IPS DF 4.7 (cell line): ENCODE measurements around the gene MSL3B.
"Not testable (repeated sequence)": the region's sequence is repeated elsewhere in the genome, so short reads cannot be mapped to it uniquely, and the experiment has no call there.

ENCODE experiments used
- DNase-seq: peaks from one replicate; pipeline ENCODE4 v3.0.0-alpha.2; 2013; ENCODE audit warnings: low spot score; ENCODE audit errors: extremely low read depth

The MSL3B gene

DNA sequence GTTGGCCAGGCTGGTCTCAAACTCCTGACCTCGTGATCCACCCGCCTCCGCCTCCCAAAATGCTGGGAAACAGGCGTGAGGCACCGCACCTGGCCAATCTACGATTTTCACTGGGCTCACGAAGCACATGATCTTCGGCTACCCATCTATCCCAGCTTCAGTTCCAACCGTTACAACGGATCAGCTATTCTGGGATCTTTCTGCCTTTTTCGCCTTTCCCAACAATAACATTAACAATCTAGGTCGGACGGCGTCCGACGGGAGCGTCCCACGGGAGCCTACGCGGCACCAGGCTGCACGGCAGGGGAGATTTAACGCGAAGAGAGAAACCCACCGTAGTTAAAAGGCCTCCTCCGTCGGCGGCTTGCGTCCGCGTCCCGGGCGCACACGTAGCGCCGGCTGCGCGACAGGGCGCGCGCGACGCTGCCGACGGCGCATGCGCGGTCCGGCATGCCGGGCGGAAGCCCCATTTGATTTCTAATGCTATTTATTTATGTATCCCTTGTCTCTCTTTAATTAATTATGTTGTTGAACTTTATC lies at the start of gene MSL3B:
Gene MSL3B, minus strand, starts transcription at position 394 of the 540 bp plus-strand sequence.
- DNase-seq: no peak

DNA sequence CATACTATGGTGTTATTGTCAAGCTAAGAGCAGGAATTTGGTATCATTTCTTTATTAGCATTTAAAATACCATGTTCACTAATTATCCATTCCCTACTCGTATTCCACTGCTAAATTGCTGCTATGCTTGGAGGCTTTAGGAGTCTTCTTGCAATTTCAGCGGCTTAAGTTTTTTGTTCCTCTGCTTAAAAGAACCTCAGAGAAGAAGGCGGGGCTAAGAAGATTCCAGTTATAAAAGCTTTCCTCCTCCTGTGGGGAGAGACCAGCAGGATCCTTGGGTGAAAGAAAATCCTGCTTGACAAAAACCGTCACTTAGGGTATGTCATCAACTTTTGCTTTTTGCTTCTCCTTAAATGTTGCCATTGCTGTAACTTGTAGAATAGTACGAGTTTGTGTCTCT lies 48.9 kb upstream of the MSL3B start, which contains the start of gene TRPM8:
Gene TRPM8, plus strand, starts transcription at position 258 of the 400 bp plus-strand sequence. CDS start 9,165 bp downstream, outside the sequence.
- no peak for DNase-seq

DNA sequence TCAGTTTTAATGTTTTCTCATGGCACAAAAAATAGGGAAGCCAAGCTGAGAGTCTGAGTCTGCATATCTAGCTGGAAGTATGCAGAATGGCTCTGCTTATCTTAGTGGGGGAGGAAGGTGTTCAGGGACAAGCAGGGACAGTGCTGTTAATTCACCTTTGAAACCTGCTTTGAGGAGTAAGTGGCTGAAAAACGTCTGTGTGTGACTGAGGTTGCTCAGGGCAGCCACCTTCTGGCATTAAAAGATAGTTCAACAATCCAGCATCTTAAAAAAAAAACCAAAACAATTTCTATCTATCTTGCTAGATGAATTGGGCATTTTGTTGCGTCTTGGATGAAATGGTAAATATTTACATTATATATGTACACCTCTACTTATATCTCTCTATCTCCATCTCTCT lies 46.9 kb upstream of the MSL3B start:
- no peak for DNase-seq

- no peak for DNase-seq
These were observed 44.7 kb upstream of the MSL3B start for GRCh38 chr2:233912691-233913423.

- DNase-seq: no peak
These were observed 39.4 kb upstream of the MSL3B start for GRCh38 chr2:233907627-233908026.

DNA sequence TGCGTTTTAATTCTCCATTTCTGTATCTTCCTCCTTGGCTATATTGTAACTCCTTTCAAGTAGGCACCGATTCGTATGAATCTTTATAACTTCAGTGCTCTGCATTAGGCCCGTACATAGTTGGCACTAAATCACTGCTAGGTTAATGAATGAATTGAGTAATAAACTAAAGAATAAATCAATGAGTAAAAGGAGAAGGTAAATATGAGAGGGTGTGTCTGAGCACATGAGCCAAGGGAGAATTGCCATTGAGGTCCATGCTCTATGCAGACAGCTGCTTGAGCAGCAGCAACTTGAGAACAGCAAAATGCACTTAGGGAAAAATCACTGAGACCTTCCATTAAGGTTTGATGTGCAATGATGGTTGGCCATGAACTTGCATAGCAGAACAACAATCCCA lies 37.8 kb upstream of the MSL3B start:
- no peak for DNase-seq

DNA sequence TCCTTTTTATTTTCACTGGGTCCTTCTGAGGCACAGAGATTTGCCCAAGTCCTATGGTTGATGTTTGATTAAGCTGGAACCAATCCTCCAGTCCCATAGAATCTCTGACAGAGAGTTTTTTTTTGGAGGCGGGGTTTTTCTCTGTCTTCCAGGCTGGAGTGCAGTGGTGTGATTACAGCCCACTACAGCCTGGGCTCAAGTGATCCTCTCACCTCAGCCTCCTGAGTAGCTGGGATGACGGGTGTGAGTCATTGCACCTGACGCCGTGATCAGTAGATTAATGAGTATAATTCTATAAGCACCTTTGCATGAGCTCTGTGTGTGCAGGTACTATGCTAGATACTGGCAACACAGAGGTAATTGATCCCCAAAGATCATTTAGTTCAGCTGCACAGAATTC lies 33.7 kb upstream of the MSL3B start:
- DNase-seq: no peak

DNA sequence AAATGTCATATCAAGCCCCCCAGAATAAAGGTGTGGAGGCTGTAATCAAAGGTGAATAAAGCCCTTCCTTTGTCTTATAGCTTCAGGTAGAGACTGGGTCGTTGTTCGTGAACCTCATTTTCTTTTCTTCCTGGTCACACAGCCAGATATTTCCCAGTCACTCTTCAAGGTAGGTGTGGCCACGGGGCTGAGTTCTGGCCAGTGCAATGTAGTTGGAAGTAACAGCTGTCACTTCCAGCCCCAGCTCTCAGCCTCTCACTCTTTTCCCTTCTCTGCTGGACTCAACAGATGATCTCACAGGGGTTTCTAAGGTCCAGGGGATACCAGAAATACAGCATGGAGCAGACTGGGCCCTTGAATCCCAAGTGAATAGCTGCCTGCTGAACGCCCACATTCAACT lies 33.2 kb upstream of the MSL3B start:
- no peak for DNase-seq

- DNase-seq: not testable (repeated sequence)
These were observed 28.1 kb upstream of the MSL3B start for GRCh38 chr2:233896253-233896652.

GRCh38 chr2:233892793-233893192 lies 24.6 kb upstream of the MSL3B start:
- DNase-seq: no peak

- no peak for DNase-seq
These were observed 14.2 kb upstream of the MSL3B start for GRCh38 chr2:233882353-233882752.

DNA sequence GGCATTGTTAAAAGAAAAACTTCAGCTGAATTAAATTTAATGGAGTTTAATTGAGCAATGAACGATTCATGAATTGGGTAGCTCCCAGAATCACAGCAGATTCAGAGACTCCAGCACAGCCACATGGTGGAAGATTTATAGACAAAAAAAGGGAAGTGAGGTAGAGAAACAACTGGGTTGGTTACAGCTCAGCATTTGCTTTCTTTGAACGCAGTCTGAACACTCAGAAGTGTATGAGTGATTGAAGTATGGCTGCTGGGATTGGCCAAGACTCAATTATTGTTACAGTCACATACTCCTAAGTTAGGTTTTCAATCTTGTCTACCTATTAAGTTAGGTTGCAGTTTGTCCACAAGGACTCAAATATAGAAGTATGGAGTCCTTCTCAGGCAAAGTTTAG lies 3.9 kb upstream of the MSL3B start:
- not testable (repeated sequence) for DNase-seq

- no peak for DNase-seq
These were observed 3.2 kb upstream of the MSL3B start for GRCh38 chr2:233871432-233871831.

- DNase-seq: no peak
These were observed 1.7 kb downstream of the MSL3B start for GRCh38 chr2:233866479-233866878.

DNA sequence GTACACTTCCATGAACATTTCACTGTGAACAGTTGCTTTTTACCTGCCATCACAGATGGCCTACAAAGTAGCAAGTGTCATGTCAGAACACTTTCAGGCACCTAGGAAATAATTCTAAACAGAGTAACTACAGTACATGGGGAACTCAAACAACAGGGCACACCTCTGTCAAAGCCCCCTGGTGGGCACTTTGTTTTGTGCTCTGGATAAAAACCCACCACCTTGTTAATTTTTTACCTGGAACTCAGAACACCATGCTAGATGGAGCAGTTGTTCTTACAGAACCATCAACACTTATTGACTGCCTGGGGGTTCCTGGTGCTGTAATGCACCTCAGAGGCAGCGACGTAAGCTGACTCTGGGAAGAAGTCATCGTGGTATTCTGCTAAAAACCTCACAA lies 2.3 kb downstream of the MSL3B start:
- no peak for DNase-seq

- DNase-seq: no peak
These were observed 5.9 kb downstream of the MSL3B start for GRCh38 chr2:233862261-233862768.

GRCh38 chr2:233858331-233858730 lies 9.9 kb downstream of the MSL3B start:
- no peak for DNase-seq

- no peak for DNase-seq
These were observed 10.6 kb downstream of the MSL3B start for GRCh38 chr2:233857511-233858141.

GRCh38 chr2:233856184-233856583 lies 12.0 kb downstream of the MSL3B start:
- no peak for DNase-seq

DNA sequence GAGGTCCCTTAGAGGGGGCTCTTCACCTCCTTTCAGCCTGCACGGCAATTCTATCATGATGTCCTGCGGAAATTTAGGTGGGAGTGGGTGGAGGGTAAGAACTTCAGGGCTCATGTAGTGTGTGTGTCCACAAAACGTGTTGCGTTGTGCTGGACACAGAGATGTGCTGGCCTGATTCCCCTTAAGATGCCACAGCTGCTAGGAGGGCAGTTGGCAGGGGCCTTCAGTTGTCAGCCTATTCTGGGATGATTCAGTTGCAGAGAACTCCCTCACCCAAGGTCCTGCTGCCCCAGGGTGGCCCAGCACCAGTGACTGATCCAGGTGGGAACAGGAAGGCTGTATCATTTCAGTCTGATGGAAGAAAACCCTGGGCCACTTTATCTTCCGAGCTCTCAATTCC lies 12.8 kb downstream of the MSL3B start:
- no peak for DNase-seq

- no peak for DNase-seq
These were observed 13.8 kb downstream of the MSL3B start, which contains the start of gene HJURP for GRCh38 chr2:233854241-233854981. HJURP (minus strand) TSS chr2:233854535; CDS start chr2:233854500, 35 bp downstream.

DNA sequence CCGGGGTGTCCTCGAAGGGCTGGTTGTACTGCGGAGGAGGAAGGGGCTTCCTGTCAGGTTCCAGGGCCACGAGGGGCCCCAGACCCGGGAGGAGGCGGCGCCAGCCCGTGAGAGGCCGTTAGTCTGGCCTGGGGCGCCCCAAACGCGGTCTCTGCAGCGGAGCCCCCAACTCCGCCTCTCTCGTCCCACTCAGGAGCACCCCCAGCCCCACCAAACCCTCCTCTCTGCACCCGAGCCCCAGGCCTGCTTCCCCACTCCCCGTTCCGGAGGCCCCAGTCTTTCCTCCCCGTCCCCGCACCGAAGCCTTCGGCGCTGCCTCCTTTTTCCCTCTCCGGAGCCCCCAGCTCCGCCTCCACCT lies 14.3 kb downstream of the MSL3B start:
- no peak for DNase-seq
